PC-9 (cell line): ENCODE results near the gene NIP7. TPM values are rescaled to one million over a fixed set of nuclear protein-coding genes. Genes with fewer than 3 reads are reported as not detected.

ENCODE experiments used
- BruUV-seq: library from RNA; stranded (reverse); fragments of 400-500 nt; replicated peaks from 2 replicates; lab custom pipeline; 2021; lab: Mats Ljungman, UMichigan
- CTCF ChIA-PET: fragments of 300-600 bp; sonication (Branson Sonifier 250); formaldehyde crosslinking; loops from one replicate; lab custom pipeline; 2022; ENCODE audit warnings: antibody characterized with exemption; lab: Charles Lee
- POLR2A ChIA-PET: fragments of 300-600 bp; sonication (Branson Sonifier 250); formaldehyde crosslinking; loops from one replicate; lab custom pipeline; 2022; ENCODE audit warnings: antibody characterized with exemption; ENCODE audit not compliant: unreplicated experiment; lab: Charles Lee
- DNase-seq, 2 experiments: peaks; one replicate each; pipeline versions ENCODE4 v3.0.0 to v3.0.0-alpha.2; 2015 to 2022; ENCODE audit warnings: mixed read lengths in 1 of 2
- H2AFZ ChIP-seq: fragments of 200-600 bp; sonication (generic); 2 replicates; pipeline ENCODE4 v1.8.1; 2017; ENCODE audit warnings: antibody characterized with exemption
- H3F3A ChIP-seq: fragments of 200-600 bp; sonication (generic); 2 replicates; pipeline ENCODE4 v1.8.1; 2017; ENCODE audit warnings: antibody characterized with exemption, mild to moderate bottlenecking, low read depth; ENCODE audit not compliant: insufficient read depth
- H3K27ac ChIP-seq: fragments of 200-600 bp; sonication (generic); 2 replicates; pipeline ENCODE4 v1.6.1; 2016; ENCODE audit warnings: mixed run types
- H3K27me3 ChIP-seq: fragments of 200-600 bp; sonication (generic); 2 replicates; pipeline ENCODE4 v1.6.1; 2016; ENCODE audit warnings: low read depth, mixed run types; ENCODE audit not compliant: insufficient read depth
- H3K36me3 ChIP-seq: fragments of 200-600 bp; sonication (generic); 2 replicates; pipeline ENCODE4 v1.6.1; 2016; ENCODE audit warnings: low read depth, mixed run types
- H3K4me1 ChIP-seq: fragments of 200-600 bp; sonication (generic); replicated peaks from 2 replicates; pipeline ENCODE4 v1.6.1; 2016; ENCODE audit warnings: mixed run types; ENCODE audit not compliant: insufficient read depth
- H3K4me2 ChIP-seq: fragments of 200-600 bp; sonication (generic); 2 replicates; pipeline ENCODE4 v1.6.1; 2017; ENCODE audit warnings: mixed run types
- H3K4me3 ChIP-seq: fragments of 200-600 bp; sonication (generic); 2 replicates; pipeline ENCODE4 v1.6.1; 2016; ENCODE audit warnings: mixed run types
- H3K79me2 ChIP-seq: fragments of 200-600 bp; sonication (generic); 2 replicates; pipeline ENCODE4 v1.6.1; 2017; ENCODE audit warnings: low read depth, mixed run types
- H3K9me2 ChIP-seq: fragments of 200-600 bp; sonication (generic); 2 replicates; pipeline ENCODE4 v1.8.1; 2017; ENCODE audit warnings: mild to moderate bottlenecking; ENCODE audit not compliant: insufficient read depth
- H3K9me3 ChIP-seq: fragments of 200-600 bp; sonication (generic); 2 replicates; pipeline ENCODE4 v1.8.1; 2016; ENCODE audit warnings: low read depth; ENCODE audit not compliant: insufficient read depth
- H4K20me1 ChIP-seq: fragments of 200-600 bp; sonication (generic); 2 replicates; pipeline ENCODE4 v1.8.1; 2017; ENCODE audit not compliant: insufficient read depth
- EZH2 ChIP-seq: fragments of 200-600 bp; sonication (generic); IDR thresholded peaks from 2 replicates; pipeline ENCODE4 v1.8.0; 2017; ENCODE audit warnings: antibody characterized with exemption, low read depth
- intact Hi-C: fragments of 100-400 bp; cut with micrococcal nuclease; formaldehyde crosslinking; loops from one replicate; pipeline ENCODE4 v1.10.0; 2022; ENCODE audit not compliant: unreplicated experiment
- total RNA-seq: library from RNA; stranded (reverse); gene quantifications from 2 replicates; pipeline ENCODE4 v1.2.3, GENCODE V29; 2021
- TF ChIP-seq, protein P1 (sequence below): fragments of 200-600 bp; sonication (generic); conservative IDR thresholded peaks from 2 replicates; pipeline ENCODE4 v1.6.1; 2017; ENCODE audit warnings: mixed run types, antibody characterized with exemption, mild to moderate bottlenecking, moderate library complexity

NIP7 gene
- total RNA-seq, 1 experiment from 2014 or later, result 23.6 TPM

- intact Hi-C loops, result loop anchor here (10.0 kb wide), 1 partner anchor 430 kb away; the partner anchor contains the start of gene WWP2
- POLR2A ChIA-PET, result no interaction called here
- TF ChIP-seq, protein P1, sequence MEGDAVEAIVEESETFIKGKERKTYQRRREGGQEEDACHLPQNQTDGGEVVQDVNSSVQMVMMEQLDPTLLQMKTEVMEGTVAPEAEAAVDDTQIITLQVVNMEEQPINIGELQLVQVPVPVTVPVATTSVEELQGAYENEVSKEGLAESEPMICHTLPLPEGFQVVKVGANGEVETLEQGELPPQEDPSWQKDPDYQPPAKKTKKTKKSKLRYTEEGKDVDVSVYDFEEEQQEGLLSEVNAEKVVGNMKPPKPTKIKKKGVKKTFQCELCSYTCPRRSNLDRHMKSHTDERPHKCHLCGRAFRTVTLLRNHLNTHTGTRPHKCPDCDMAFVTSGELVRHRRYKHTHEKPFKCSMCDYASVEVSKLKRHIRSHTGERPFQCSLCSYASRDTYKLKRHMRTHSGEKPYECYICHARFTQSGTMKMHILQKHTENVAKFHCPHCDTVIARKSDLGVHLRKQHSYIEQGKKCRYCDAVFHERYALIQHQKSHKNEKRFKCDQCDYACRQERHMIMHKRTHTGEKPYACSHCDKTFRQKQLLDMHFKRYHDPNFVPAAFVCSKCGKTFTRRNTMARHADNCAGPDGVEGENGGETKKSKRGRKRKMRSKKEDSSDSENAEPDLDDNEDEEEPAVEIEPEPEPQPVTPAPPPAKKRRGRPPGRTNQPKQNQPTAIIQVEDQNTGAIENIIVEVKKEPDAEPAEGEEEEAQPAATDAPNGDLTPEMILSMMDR, result no peak
- no peak for TF ChIP-seq EZH2
Measured at GRCh38 chr16:69334696-69335095, 4.9 kb upstream of the NIP7 start.

GRCh38 chr16:69338557-69339288 is 849 bp upstream of the NIP7 start:
- Histone ChIP-seq H4K20me1 (0 out of 2 replicates have a peak, but pooled peaks cover 4% of the 10 kb centered on the region), H3K9me2 (no peaks in the 10 kb centered on the region), H3K79me2 (peaks cover 48% of the 10 kb centered on the region), H3K4me1 (peaks cover 16% of the 10 kb centered on the region), H3K27ac (peak overlapping the region; percentile 73), H3K9me3 (no peaks in the 10 kb centered on the region), H3K36me3 (peaks cover 38% of the 10 kb centered on the region), H3F3A (peaks cover 38% of the 10 kb centered on the region), H3K27me3 (no peaks in the 10 kb centered on the region), H3K4me3 (peak overlapping the region; percentile 88), H2AFZ (peak overlapping the region; percentile 89), H3K4me2 (peak overlapping the region; percentile 88)
- TF ChIP-seq, protein P1, result no peak
- TF ChIP-seq EZH2, result no peak
- BruUV-seq, result TSS peak; percentile 67
- POLR2A ChIA-PET, result interaction anchor here (0.6 to 0.7 kb wide), 2 partner anchors 9 to 191 kb away, joined by 4 read pairs; no protein-coding TSS in a partner anchor
- CTCF ChIA-PET, result interaction anchor here (0.7 kb wide), 1 partner anchor 19 kb away, joined by 3 read pairs; no protein-coding TSS in a partner anchor
- no peak for DNase-seq
- intact Hi-C loops, result loop anchor here (1.0 to 10.0 kb wide), 2 partner anchors 8 to 426 kb away; partner anchors contain the start of genes PDF and WWP2

More at GRCh38 chr16:69334696-69335095, 4.9 kb upstream of the NIP7 start:
- Histone ChIP-seq H3F3A (peaks cover 24% of the 10 kb centered on the region; the same call in 1 of the 2 replicates), H2AFZ (no peak overlapping the region), H3K27ac (no peak overlapping the region), H3K4me3 (no peak overlapping the region), H3K36me3 (peaks cover 20% of the 10 kb centered on the region; the same call in 1 of the 2 replicates), H3K4me1 (peaks cover 18% of the 10 kb centered on the region), H4K20me1 (no peaks in the 10 kb centered on the region), H3K79me2 (peaks cover 25% of the 10 kb centered on the region), H3K9me3 (no peaks in the 10 kb centered on the region), H3K27me3 (no peaks in the 10 kb centered on the region), H3K9me2 (no peaks in the 10 kb centered on the region), H3K4me2 (no peak overlapping the region)
- BruUV-seq, result no TSS peak
- CTCF ChIA-PET, result no interaction called here
- no peak for DNase-seq

GRCh38 chr16:69340095-69340644 is 598 bp downstream of the NIP7 start:
- TSS peak; percentile 53 for BruUV-seq
- peaks cover 48% of the 10 kb centered on the region for H3K79me2 ChIP-seq

More at GRCh38 chr16:69340095-69340644, 598 bp downstream of the NIP7 start:
- peaks cover 16% of the 10 kb centered on the region for H3K4me1 ChIP-seq
- peak overlapping the region; percentile 73 for H3K27ac ChIP-seq
- H3F3A ChIP-seq, result peaks cover 48% of the 10 kb centered on the region
- TF ChIP-seq, protein P1, result no peak
- no peak for TF ChIP-seq EZH2
- peak overlapping the region; percentile 88 for H3K4me3 ChIP-seq
- H2AFZ ChIP-seq, result peak overlapping the region; percentile 84
- no peaks in the 10 kb centered on the region for H3K27me3 ChIP-seq
- H3K4me2 ChIP-seq, result peak overlapping the region; percentile 86
- ChIA-PET CTCF (no interaction called here), POLR2A (interaction anchor here (0.7 kb wide), 1 partner anchor 283 kb away, joined by 4 read pairs; no protein-coding TSS in a partner anchor)
- DNase-seq, result no peak
- peaks cover 26% of the 10 kb centered on the region for H3K36me3 ChIP-seq
- intact Hi-C loops, result no loop called here
- H3K9me2 ChIP-seq, result no peaks in the 10 kb centered on the region
- 0 out of 2 replicates have a peak, but pooled peaks cover 4% of the 10 kb centered on the region for H4K20me1 ChIP-seq
- H3K9me3 ChIP-seq, result no peaks in the 10 kb centered on the region
